ENCODE measurements around the gene PSMD6. TPM values are rescaled to one million over a fixed set of nuclear protein-coding genes. Genes with fewer than 3 reads are reported as not detected.

The PSMD6 gene
- total RNA-seq, 4 donors from 2014 or later, result 150 to 220 (median 180) TPM

- ATAC-seq (no peak), DNase-seq (no peak)
- Histone ChIP-seq H3K27ac (no peak overlapping the region), H3K4me3 (no peak overlapping the region), H3K9me3 (no peaks in the 10 kb centered on the region), H3K4me1 (peaks cover 16 to 22% of the 10 kb centered on the region in 2 donors), H3K27me3 (no peaks in the 10 kb centered on the region), H3K36me3 (peaks cover 0 to 47% of the 10 kb centered on the region in 2 donors)
- in situ Hi-C loops (cut with MboI; ENCODE audit: low sequenced_read_pairs in 4 of 4) (no loop called here), intact Hi-C loops (cut with DNase I; ENCODE audit: low total_unique reads) (no loop called here)
- TF ChIP-seq CTCF (IDR thresholded peaks at IDR 0.05 in 4 of 5, conservative IDR thresholded peaks at IDR 0.05 in 1 of 5) (no peak), POLR2A (IDR thresholded peaks at IDR 0.05) (no peak)
Observed at GRCh38 chr3:64003589-64003988, 19.7 kb downstream of the PSMD6 start.

DNA sequence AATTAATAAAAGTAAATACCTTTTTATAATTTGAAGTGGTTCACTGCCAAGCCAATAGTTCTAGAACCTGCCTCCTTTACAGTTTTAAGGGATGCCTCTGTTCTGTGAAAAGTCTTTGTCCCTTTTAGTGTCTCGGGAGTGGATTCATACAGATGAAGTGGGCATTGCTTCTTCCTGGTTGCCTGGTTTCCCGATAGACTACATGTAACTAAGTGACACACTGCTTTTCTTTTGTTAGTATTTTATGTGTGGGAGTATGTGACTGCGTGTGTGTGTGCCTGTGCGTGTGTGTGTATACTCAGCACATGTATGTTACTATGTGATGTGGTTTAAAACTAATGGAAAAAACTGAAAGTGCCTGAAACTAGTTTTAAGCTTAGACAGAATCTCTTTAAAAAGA, 21.1 kb downstream of the PSMD6 start:
- H3K27me3 ChIP-seq, result no peaks in the 10 kb centered on the region
- ATAC-seq (no peak), DNase-seq (no peak)
- TF ChIP-seq POLR2A (IDR thresholded peaks at IDR 0.05), result no peak
- in situ Hi-C loops (cut with MboI; ENCODE audit: low sequenced_read_pairs in 4 of 4), result no loop called here
- no peak overlapping the region for H3K27ac ChIP-seq
- H3K9me3 ChIP-seq, result no peaks in the 10 kb centered on the region
- H3K36me3 ChIP-seq, result peaks cover 0 to 44% of the 10 kb centered on the region in 2 donors
- H3K4me3 ChIP-seq, result no peak overlapping the region
- intact Hi-C loops (cut with DNase I; ENCODE audit: low total_unique reads), result no loop called here
- H3K4me1 ChIP-seq, result peaks cover 16 to 22% of the 10 kb centered on the region in 2 donors

DNA sequence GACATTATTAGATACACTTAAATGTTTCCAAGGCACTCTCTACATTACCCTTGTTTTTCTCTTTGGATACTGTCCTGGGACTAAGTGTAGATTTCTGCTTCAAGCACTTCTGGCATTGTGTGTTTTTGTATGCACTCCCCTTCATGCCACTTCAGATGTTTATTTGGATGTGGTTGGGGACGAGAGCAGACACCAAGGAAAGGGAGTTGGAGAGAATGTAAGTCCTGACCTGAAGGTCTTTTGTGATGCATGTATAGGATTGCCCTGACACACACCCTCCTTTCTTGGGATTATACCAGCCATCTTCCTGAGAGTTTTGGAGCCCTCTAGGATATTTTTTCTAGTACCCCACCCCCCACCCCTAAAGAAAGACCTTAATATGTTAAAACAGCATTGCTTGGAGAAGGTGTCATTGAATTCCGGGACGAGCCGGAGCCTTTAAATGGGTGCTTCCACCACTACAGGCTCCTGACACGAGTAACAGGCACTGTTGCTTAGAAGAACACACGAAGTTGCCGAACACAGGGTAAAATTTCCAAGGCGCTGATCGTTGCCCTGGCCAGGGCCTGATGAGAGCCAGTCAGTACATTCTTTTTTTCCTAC, 22.7 kb downstream of the PSMD6 start:
- no peak overlapping the region for H3K4me3 ChIP-seq
- H3K9me3 ChIP-seq, result no peaks in the 10 kb centered on the region
- H3K36me3 ChIP-seq, result peaks cover 0 to 43% of the 10 kb centered on the region in 2 donors
- intact Hi-C loops (cut with DNase I; ENCODE audit: low total_unique reads), result no loop called here
- DNase-seq (no peak), ATAC-seq (no peak)
- in situ Hi-C loops (cut with MboI; ENCODE audit: low sequenced_read_pairs in 4 of 4), result no loop called here
- no peaks in the 10 kb centered on the region for H3K27me3 ChIP-seq
- TF ChIP-seq CTCF (IDR thresholded peaks at IDR 0.05 in 4 of 5, conservative IDR thresholded peaks at IDR 0.05 in 1 of 5) (no peak), POLR2A (IDR thresholded peaks at IDR 0.05) (no peak)
- H3K27ac ChIP-seq, result peak overlapping the region in 2 of 4 donors; percentile 14 to 64
- H3K4me1 ChIP-seq, result peaks cover 16 to 22% of the 10 kb centered on the region in 2 donors

GRCh38 chr3:63998852-63999754, 24.2 kb downstream of the PSMD6 start:
- no peak for DNase-seq
- intact Hi-C loops (cut with DNase I; ENCODE audit: low total_unique reads), result loop anchor here (10.0 kb wide), 1 partner anchor 134 kb away; the partner anchor contains the start of genes ATXN7 and THOC7
- Histone ChIP-seq H3K36me3 (peaks cover 0 to 51% of the 10 kb centered on the region in 2 donors), H3K4me3 (no peak overlapping the region), H3K4me1 (peaks cover 16 to 22% of the 10 kb centered on the region in 2 donors), H3K27ac (peak overlapping the region; percentile 5 to 67 (median 56)), H3K27me3 (no peaks in the 10 kb centered on the region), H3K9me3 (no peaks in the 10 kb centered on the region)
- ATAC-seq, result peak; percentile 39 to 85
- TF ChIP-seq POLR2A (IDR thresholded peaks at IDR 0.05) (no peak), CTCF (IDR thresholded peaks at IDR 0.05 in 4 of 5, conservative IDR thresholded peaks at IDR 0.05 in 1 of 5) (no peak)
- in situ Hi-C loops (cut with MboI; ENCODE audit: low sequenced_read_pairs in 4 of 4), result no loop called here

GRCh38 chr3:63995086-63995485, 28.2 kb downstream of the PSMD6 start:
- ATAC-seq (no peak), DNase-seq (no peak)
- intact Hi-C loops (cut with DNase I; ENCODE audit: low total_unique reads) (loop anchor here (10.0 kb wide), 1 partner anchor 130 kb away; the partner anchor contains the start of genes ATXN7 and THOC7), in situ Hi-C loops (cut with MboI; ENCODE audit: low sequenced_read_pairs in 4 of 4) (no loop called here)
- Histone ChIP-seq H3K27ac (no peak overlapping the region), H3K9me3 (no peaks in the 10 kb centered on the region), H3K27me3 (no peaks in the 10 kb centered on the region), H3K4me3 (no peak overlapping the region), H3K36me3 (peaks cover 0 to 62% of the 10 kb centered on the region in 2 donors), H3K4me1 (peaks cover 12 to 16% of the 10 kb centered on the region in 2 donors)
- no peak for TF ChIP-seq CTCF (IDR thresholded peaks at IDR 0.05 in 4 of 5, conservative IDR thresholded peaks at IDR 0.05 in 1 of 5)
- TF ChIP-seq POLR2A (IDR thresholded peaks at IDR 0.05), result no peak

All from gastrocnemius medialis (tissue), 4 donors.